ENCODE measurements around the gene FMO1. TPM values are rescaled to one million over a fixed set of nuclear protein-coding genes. Genes with fewer than 3 reads are reported as not detected.

Gene FMO1
- total RNA-seq, 1 experiment from 2014 or later, result not detected

GRCh38 chr1:171217658-171218443, 30.4 kb upstream of the FMO1 start:
- H3K4ac ChIP-seq (ENCODE audit: low read depth, low read length), result no peak overlapping the region
- no peak overlapping the region for H2AK5ac ChIP-seq (ENCODE audit: insufficient read length, low read length)
- no peak overlapping the region for H3K27ac ChIP-seq (ENCODE audit: insufficient read length, low read depth, low read length)
- H3K4me1 ChIP-seq (ENCODE audit: insufficient read depth, low read length), result peaks cover 11% of the 10 kb centered on the region; the same call in 1 of the 2 replicates
- no peak overlapping the region for H3K9ac ChIP-seq (ENCODE audit: extremely low read depth, insufficient read length, low read length)
- H4K91ac ChIP-seq (ENCODE audit: insufficient read length, low read depth, low read length), result no peak overlapping the region
- TF ChIP-seq CTCF (conservative IDR thresholded peaks at IDR 0.05), result no peak
- no peak overlapping the region for H4K5ac ChIP-seq (ENCODE audit: insufficient read length, low read depth, low read length)
- Mint-ChIP-seq H3K27ac (no peak overlapping the region), H3K27me3 (ENCODE audit: low read depth) (no peaks in the 10 kb centered on the region; the same call in 1 of the 2 replicates), H3K9me3 (peaks cover 15% of the 10 kb centered on the region in 2 experiments; a peak in 4 of 5 replicates), H3K36me3 (ENCODE audit: insufficient read depth in 1 of 3, low read depth in 3 of 3) (peaks cover 11 to 20% (median 12%) of the 10 kb centered on the region in 3 experiments; a peak in 6 of 7 replicates), H3K4me3 (no peak overlapping the region), H3K4me1 (peaks cover 55% of the 10 kb centered on the region in 2 experiments)
- H3K23me2 ChIP-seq (ENCODE audit: insufficient read length, low read depth, low read length, poor library complexity, severe bottlenecking), result peaks cover 6% of the 10 kb centered on the region
- no peaks in the 10 kb centered on the region for H3K79me2 ChIP-seq (ENCODE audit: insufficient read depth, low read length)
- H3T11ph ChIP-seq (ENCODE audit: low read length), result no peak overlapping the region
- no peak overlapping the region for H3K18ac ChIP-seq (ENCODE audit: insufficient read length, low read depth, low read length)
- H3K56ac ChIP-seq (ENCODE audit: insufficient read length, low read depth, low read length), result no peak overlapping the region
- no peaks in the 10 kb centered on the region for H3K9me3 ChIP-seq (ENCODE audit: control insufficient read depth, low read depth, low read length)
- no peak overlapping the region for H2BK15ac ChIP-seq (ENCODE audit: low read depth, low read length)
- no peaks in the 10 kb centered on the region for H3K79me1 ChIP-seq (ENCODE audit: insufficient read depth, low read depth, low read length, poor library complexity, severe bottlenecking)
- H3K27me3 ChIP-seq (ENCODE audit: insufficient read depth, low read length), result no peaks in the 10 kb centered on the region
- no peak overlapping the region for H2AFZ ChIP-seq (ENCODE audit: low read length)
- WGBS (ENCODE audit: extremely low coverage, insufficient read length, low lambda C conversion rate), result no CpG with 5 or more reads among the region's 9 CpGs
- no peak overlapping the region for H2BK5ac ChIP-seq (ENCODE audit: insufficient read length, low read length)
- no peak overlapping the region for H3K4me2 ChIP-seq (ENCODE audit: insufficient read depth, insufficient read length, low read length)
- H3K23ac ChIP-seq (ENCODE audit: insufficient read length, low read depth, low read length), result no peak overlapping the region
- no peak overlapping the region for H2BK20ac ChIP-seq (ENCODE audit: low read depth, low read length, poor library complexity, severe bottlenecking)
- H2BK120ac ChIP-seq (ENCODE audit: low read depth, low read length, poor library complexity, severe bottlenecking), result no peak overlapping the region
- no peaks in the 10 kb centered on the region for H4K20me1 ChIP-seq (ENCODE audit: control insufficient read depth, insufficient read depth, insufficient read length)
- no peak for DNase-seq
- no peak overlapping the region for H3K14ac ChIP-seq (ENCODE audit: insufficient read depth, low read length)
- no peak overlapping the region for H2BK12ac ChIP-seq (ENCODE audit: insufficient read length, low read depth, low read length)
- H4K8ac ChIP-seq (replicated peaks; ENCODE audit: insufficient read length, low read depth, low read length), result no peak overlapping the region

Data from H9 (cell line).